Caco-2 (cell line): ENCODE results near the gene NTN4. TPM values are rescaled to one million over a fixed set of nuclear protein-coding genes. Genes with fewer than 3 reads are reported as not detected.
"Not testable (repeated sequence)": the region's sequence is repeated elsewhere in the genome, so short reads cannot be mapped to it uniquely, and the experiment has no call there.

Experiments used
- BruUV-seq: library from RNA; stranded (reverse); fragments of 400-500 nt; replicated peaks from 2 replicates; lab custom pipeline; 2021; lab: Mats Ljungman, UMichigan
- CTCF ChIA-PET: fragments of 300-600 bp; sonication (Branson Sonifier 250); formaldehyde crosslinking; loops from one replicate; lab custom pipeline; 2022; ENCODE audit warnings: antibody characterized with exemption; lab: Charles Lee
- POLR2A ChIA-PET: fragments of 300-600 bp; sonication (Branson Sonifier 250); formaldehyde crosslinking; loops from one replicate; lab custom pipeline; 2022; ENCODE audit warnings: antibody characterized with exemption; lab: Charles Lee
- DNase-seq, 2 experiments: peaks; one replicate each; pipeline versions ENCODE4 v3.0.0 to v3.0.0-alpha.2; 2020 to 2022
- H3K27me3 ChIP-seq: replicated peaks from 2 replicates; pipeline ENCODE4 v1.6.0; 2011; ENCODE audit warnings: low read length; ENCODE audit not compliant: control insufficient read depth, insufficient read depth
- H3K36me3 ChIP-seq: 2 replicates; pipeline ENCODE4 v1.5.1; 2011; ENCODE audit warnings: low read length; ENCODE audit not compliant: control insufficient read depth, insufficient read depth
- H3K4me1 ChIP-seq: fragments of 250-450 bp; sonication (Bioruptor Pico); 2 replicates; pipeline ENCODE4 v1.5.1; 2020; ENCODE audit warnings: mild to moderate bottlenecking
- H3K4me3 ChIP-seq: 2 replicates; pipeline ENCODE4 v1.5.1; 2011; ENCODE audit warnings: low read depth, mild to moderate bottlenecking, control low read depth, low read length
- H3K9me3 ChIP-seq: fragments of 250-450 bp; sonication (Bioruptor Pico); 2 replicates; pipeline ENCODE4 v1.5.1; 2020; ENCODE audit warnings: mild to moderate bottlenecking, moderate library complexity
- H3K27ac Mint-ChIP-seq: one replicate; pipeline ENCODE4 v1.8.0; 2022; ENCODE audit warnings: mixed read lengths; ENCODE audit not compliant: unreplicated experiment
- H3K27me3 Mint-ChIP-seq: one replicate; pipeline ENCODE4 v1.8.0; 2022; ENCODE audit warnings: mixed read lengths; ENCODE audit not compliant: insufficient read depth, unreplicated experiment
- H3K36me3 Mint-ChIP-seq: one replicate; pipeline ENCODE4 v1.8.0; 2022; ENCODE audit warnings: mild to moderate bottlenecking, mixed read lengths; ENCODE audit not compliant: insufficient read depth, unreplicated experiment
- H3K4me1 Mint-ChIP-seq: one replicate; pipeline ENCODE4 v1.8.0; 2022; ENCODE audit warnings: low read depth, mixed read lengths; ENCODE audit not compliant: unreplicated experiment
- H3K4me3 Mint-ChIP-seq: one replicate; pipeline ENCODE4 v1.8.0; 2022; ENCODE audit warnings: mild to moderate bottlenecking, moderate library complexity, mixed read lengths; ENCODE audit not compliant: unreplicated experiment
- H3K9me3 Mint-ChIP-seq: one replicate; pipeline ENCODE4 v1.8.0; 2022; ENCODE audit warnings: mixed read lengths; ENCODE audit not compliant: unreplicated experiment
- CTCF ChIP-seq, 2 experiments: fragments of 200-600 bp in 1 of 2; IDR thresholded peaks; 1 replicate in 1 of 2; 2 replicates in 1 of 2; pipeline versions ENCODE4 v1.5.1 to v1.8.0; 2011 to 2022; ENCODE audit warnings: antibody characterized with exemption in 1 of 2, control low read depth in 1 of 2, inconsistent platforms in 1 of 2, low read depth in 1 of 2, low read length in 1 of 2, mild to moderate bottlenecking in 1 of 2, moderate library complexity in 1 of 2; ENCODE audit not compliant: insufficient read depth in 1 of 2, severe bottlenecking in 1 of 2, unreplicated experiment in 1 of 2
- intact Hi-C: fragments of 100-400 bp; cut with micrococcal nuclease; formaldehyde crosslinking; loops from one replicate; pipeline ENCODE4 v1.10.0; 2022; ENCODE audit not compliant: unreplicated experiment
- total RNA-seq: library from RNA; stranded (reverse); gene quantifications from 2 replicates; pipeline ENCODE4 v1.2.3, GENCODE V29; 2022

The NTN4 gene
- total RNA-seq, 1 experiment from 2014 or later, result 54.1 TPM

GRCh38 chr12:95678684-95679083, 111.9 kb downstream of the NTN4 start:
- no peak for DNase-seq
- Mint-ChIP-seq H3K4me3 (no peak overlapping the region), H3K27ac (no peak overlapping the region), H3K27me3 (no peaks in the 10 kb centered on the region), H3K36me3 (peaks cover 68% of the 10 kb centered on the region), H3K9me3 (no peaks in the 10 kb centered on the region), H3K4me1 (no peaks in the 10 kb centered on the region)
- CTCF ChIA-PET, result no interaction called here
- intact Hi-C loops, result no loop called here
- no peaks in the 10 kb centered on the region for H3K27me3 ChIP-seq
- 0 out of 2 replicates have a peak, but pooled peaks cover 1% of the 10 kb centered on the region for H3K36me3 ChIP-seq
- no TSS peak for BruUV-seq
- no peak overlapping the region for H3K4me3 ChIP-seq
- no peaks in the 10 kb centered on the region for H3K4me1 ChIP-seq
- H3K9me3 ChIP-seq, result 0 out of 2 replicates have a peak, but pooled peaks cover 5% of the 10 kb centered on the region
- POLR2A ChIA-PET, result no interaction called here
- no peak for TF ChIP-seq CTCF (IDR thresholded peaks at IDR 0.05; ENCODE audit: insufficient read depth in 1 of 2, low read depth in 1 of 2, low read length in 1 of 2, severe bottlenecking in 1 of 2, unreplicated experiment in 1 of 2)

- H3K36me3 ChIP-seq, intact Hi-C loops, H3K4me1 ChIP-seq, BruUV-seq, H3K27me3 ChIP-seq, H3K9me3 Mint-ChIP-seq, POLR2A ChIA-PET, DNase-seq, H3K9me3 ChIP-seq, H3K4me1 Mint-ChIP-seq, H3K4me3 Mint-ChIP-seq, H3K27ac Mint-ChIP-seq, H3K27me3 Mint-ChIP-seq, CTCF ChIA-PET, H3K4me3 ChIP-seq: not testable (repeated sequence)
- peaks cover 73% of the 10 kb centered on the region for H3K36me3 Mint-ChIP-seq
Observed at GRCh38 chr12:95677782-95678181, 112.8 kb downstream of the NTN4 start.

GRCh38 chr12:95674631-95675030, 115.9 kb downstream of the NTN4 start:
- no peaks in the 10 kb centered on the region for H3K27me3 Mint-ChIP-seq
- Histone ChIP-seq H3K4me1 (peaks cover 13% of the 10 kb centered on the region; the same call in 1 of the 2 replicates), H3K9me3 (no peaks in the 10 kb centered on the region), H3K27me3 (no peaks in the 10 kb centered on the region), H3K4me3 (no peak overlapping the region), H3K36me3 (0 out of 2 replicates have a peak, but pooled peaks cover 2% of the 10 kb centered on the region)
- CTCF ChIA-PET, result no interaction called here
- no peaks in the 10 kb centered on the region for H3K9me3 Mint-ChIP-seq
- no peak for DNase-seq
- no TSS peak for BruUV-seq
- H3K4me1 Mint-ChIP-seq, result peaks cover 14% of the 10 kb centered on the region
- H3K4me3 Mint-ChIP-seq, result no peak overlapping the region
- POLR2A ChIA-PET, result no interaction called here
- H3K27ac Mint-ChIP-seq, result no peak overlapping the region
- no peak for TF ChIP-seq CTCF (IDR thresholded peaks at IDR 0.05; ENCODE audit: insufficient read depth in 1 of 2, low read depth in 1 of 2, low read length in 1 of 2, severe bottlenecking in 1 of 2, unreplicated experiment in 1 of 2)
- H3K36me3 Mint-ChIP-seq, result peaks cover 61% of the 10 kb centered on the region
- intact Hi-C loops, result no loop called here

- H3K36me3 ChIP-seq, result 0 out of 2 replicates have a peak, but pooled peaks cover 4% of the 10 kb centered on the region
- intact Hi-C loops, result no loop called here
- no TSS peak for BruUV-seq
- peaks cover 17% of the 10 kb centered on the region; the same call in 1 of the 2 replicates for H3K4me1 ChIP-seq
- no peak for DNase-seq
- no peaks in the 10 kb centered on the region for H3K27me3 Mint-ChIP-seq
- H3K27me3 ChIP-seq, result no peaks in the 10 kb centered on the region
- ChIA-PET CTCF (no interaction called here), POLR2A (no interaction called here)
- no peak overlapping the region for H3K4me3 ChIP-seq
- peaks cover 14% of the 10 kb centered on the region for H3K4me1 Mint-ChIP-seq
- H3K4me3 Mint-ChIP-seq, result no peak overlapping the region
- no peaks in the 10 kb centered on the region for H3K9me3 ChIP-seq
- no peak overlapping the region for H3K27ac Mint-ChIP-seq
- no peak for TF ChIP-seq CTCF (IDR thresholded peaks at IDR 0.05; ENCODE audit: insufficient read depth in 1 of 2, low read depth in 1 of 2, low read length in 1 of 2, severe bottlenecking in 1 of 2, unreplicated experiment in 1 of 2)
- peaks cover 56% of the 10 kb centered on the region for H3K36me3 Mint-ChIP-seq
- no peaks in the 10 kb centered on the region for H3K9me3 Mint-ChIP-seq
Observed at GRCh38 chr12:95674163-95674562, 116.4 kb downstream of the NTN4 start.
